ENCODE data around the gene FAM204A.

Gene FAM204A

GRCh38 chr10:118342638-118343020, 505 bp upstream of the FAM204A start:
- H3K27me3 ChIP-seq (ENCODE audit: insufficient read depth, low read depth) = no peaks in the 10 kb centered on the region

GRCh38 chr10:118340486-118340885, 1.6 kb downstream of the FAM204A start:
- Histone ChIP-seq H3K4me2 (peak overlapping the region; percentile 69; the same call in 1 of the 2 replicates), H3K4me1 (ENCODE audit: low read depth, poor library complexity, severe bottlenecking) (peaks cover 24% of the 10 kb centered on the region), H3K4me3 (IDR thresholded peaks at IDR 0.05; ENCODE audit: insufficient read depth, low read depth, low read length) (no peak overlapping the region), H3K79me2 (ENCODE audit: insufficient read depth, low read depth) (peaks cover 26% of the 10 kb centered on the region), H3K27ac (no peak overlapping the region), H3K9ac (no peak overlapping the region), H3K36me3 (ENCODE audit: insufficient read depth) (no peaks in the 10 kb centered on the region; the same call in 1 of the 2 replicates), H3K27me3 (ENCODE audit: insufficient read depth, low read depth) (no peaks in the 10 kb centered on the region), H4K20me1 (ENCODE audit: insufficient read depth) (no peaks in the 10 kb centered on the region), H2AFZ (ENCODE audit: low read depth) (no peak overlapping the region)
- no peak for TF ChIP-seq CTCF (conservative IDR thresholded peaks at IDR 0.05; ENCODE audit: low read depth, low read length)

More at GRCh38 chr10:118342638-118343020, 505 bp upstream of the FAM204A start:
- Histone ChIP-seq H3K27ac (peak overlapping the region; percentile 21), H3K36me3 (ENCODE audit: insufficient read depth) (no peaks in the 10 kb centered on the region), H3K79me2 (ENCODE audit: insufficient read depth, low read depth) (peaks cover 26% of the 10 kb centered on the region), H3K4me2 (peak overlapping the region; percentile 27), H3K4me3 (IDR thresholded peaks at IDR 0.05; ENCODE audit: insufficient read depth, low read depth, low read length) (no peak overlapping the region), H4K20me1 (ENCODE audit: insufficient read depth) (no peaks in the 10 kb centered on the region), H2AFZ (ENCODE audit: low read depth) (peak overlapping the region; percentile 60), H3K4me1 (ENCODE audit: low read depth, poor library complexity, severe bottlenecking) (peaks cover 24% of the 10 kb centered on the region), H3K9ac (peak overlapping the region; percentile 76; the same call in 1 of the 2 replicates)
- no peak for TF ChIP-seq CTCF (conservative IDR thresholded peaks at IDR 0.05; ENCODE audit: low read depth, low read length)

GRCh38 chr10:118339111-118339510, 3.0 kb downstream of the FAM204A start:
- no peaks in the 10 kb centered on the region for H3K27me3 ChIP-seq (ENCODE audit: insufficient read depth, low read depth)
- no peak overlapping the region for H2AFZ ChIP-seq (ENCODE audit: low read depth)
- H3K36me3 ChIP-seq (ENCODE audit: insufficient read depth) = no peaks in the 10 kb centered on the region; the same call in 1 of the 2 replicates
- no peaks in the 10 kb centered on the region for H4K20me1 ChIP-seq (ENCODE audit: insufficient read depth)
- TF ChIP-seq CTCF (conservative IDR thresholded peaks at IDR 0.05; ENCODE audit: low read depth, low read length) = no peak
- H3K9ac ChIP-seq = no peak overlapping the region
- no peak overlapping the region for H3K4me3 ChIP-seq (IDR thresholded peaks at IDR 0.05; ENCODE audit: insufficient read depth, low read depth, low read length)
- H3K27ac ChIP-seq = no peak overlapping the region
- peaks cover 26% of the 10 kb centered on the region for H3K79me2 ChIP-seq (ENCODE audit: insufficient read depth, low read depth)
- H3K4me1 ChIP-seq (ENCODE audit: low read depth, poor library complexity, severe bottlenecking) = peaks cover 26% of the 10 kb centered on the region
- no peak overlapping the region for H3K4me2 ChIP-seq

- Histone ChIP-seq H3K36me3 (ENCODE audit: insufficient read depth) (no peaks in the 10 kb centered on the region; the same call in 1 of the 2 replicates), H3K79me2 (ENCODE audit: insufficient read depth, low read depth) (peaks cover 26% of the 10 kb centered on the region), H3K9ac (no peak overlapping the region), H3K4me2 (no peak overlapping the region), H2AFZ (ENCODE audit: low read depth) (no peak overlapping the region), H3K27me3 (ENCODE audit: insufficient read depth, low read depth) (no peaks in the 10 kb centered on the region), H3K27ac (no peak overlapping the region), H4K20me1 (ENCODE audit: insufficient read depth) (no peaks in the 10 kb centered on the region), H3K4me3 (IDR thresholded peaks at IDR 0.05; ENCODE audit: insufficient read depth, low read depth, low read length) (no peak overlapping the region), H3K4me1 (ENCODE audit: low read depth, poor library complexity, severe bottlenecking) (peaks cover 36% of the 10 kb centered on the region)
- no peak for TF ChIP-seq CTCF (conservative IDR thresholded peaks at IDR 0.05; ENCODE audit: low read depth, low read length)
These were observed 4.8 kb downstream of the FAM204A start for GRCh38 chr10:118337356-118337755.
